SJSA1 (cell line): Measurements from ENCODE around the gene ACSF3. TPM values are rescaled to one million over a fixed set of nuclear protein-coding genes. Genes with fewer than 3 reads are reported as not detected.

Experiments used
- DNase-seq, 2 experiments: peaks; one replicate each; pipeline ENCODE4 v3.0.0-alpha.2; 2015 to 2020; ENCODE audit warnings: low spot score in 2 of 2, low read depth in 1 of 2
- H3K27ac ChIP-seq: fragments of 250-450 bp; sonication (Bioruptor Pico); 2 replicates; pipeline ENCODE4 v1.5.1; 2020; ENCODE audit warnings: mild to moderate bottlenecking, moderate library complexity
- H3K27me3 ChIP-seq: fragments of 250-450 bp; sonication (Bioruptor Pico); replicated peaks from 2 replicates; pipeline ENCODE4 v1.5.1; 2020; ENCODE audit warnings: mild to moderate bottlenecking, moderate library complexity
- H3K36me3 ChIP-seq: fragments of 250-450 bp; sonication (Bioruptor Pico); 2 replicates; pipeline ENCODE4 v1.5.1; 2020; ENCODE audit warnings: mild to moderate bottlenecking
- H3K4me1 ChIP-seq: fragments of 250-450 bp; sonication (Bioruptor Pico); replicated peaks from 2 replicates; pipeline ENCODE4 v1.6.1; 2021; ENCODE audit warnings: mild to moderate bottlenecking
- H3K4me3 ChIP-seq: fragments of 250-450 bp; sonication (Bioruptor Pico); 2 replicates; pipeline ENCODE4 v1.5.1; 2020; ENCODE audit warnings: mild to moderate bottlenecking
- H3K9me3 ChIP-seq: fragments of 250-450 bp; sonication (Bioruptor Pico); replicated peaks from 2 replicates; pipeline ENCODE4 v1.5.1; 2020; ENCODE audit warnings: mild to moderate bottlenecking
- total RNA-seq: library from RNA; depleted of rRNA; stranded (reverse); fragments of >200 nt; shearing (Covaris generic); gene quantifications from 2 replicates; pipeline ENCODE4 v1.2.3, GENCODE V29; 2014

ACSF3 gene
- total RNA-seq, 1 experiment from 2014 or later: 31.7 TPM

GRCh38 chr16:89154390-89155183 is 60.9 kb downstream of the ACSF3 start:
- no peak overlapping the region for H3K27ac ChIP-seq
- H3K4me1 ChIP-seq: 0 out of 2 replicates have a peak, but pooled peaks cover 4% of the 10 kb centered on the region
- DNase-seq: no peak

DNA sequence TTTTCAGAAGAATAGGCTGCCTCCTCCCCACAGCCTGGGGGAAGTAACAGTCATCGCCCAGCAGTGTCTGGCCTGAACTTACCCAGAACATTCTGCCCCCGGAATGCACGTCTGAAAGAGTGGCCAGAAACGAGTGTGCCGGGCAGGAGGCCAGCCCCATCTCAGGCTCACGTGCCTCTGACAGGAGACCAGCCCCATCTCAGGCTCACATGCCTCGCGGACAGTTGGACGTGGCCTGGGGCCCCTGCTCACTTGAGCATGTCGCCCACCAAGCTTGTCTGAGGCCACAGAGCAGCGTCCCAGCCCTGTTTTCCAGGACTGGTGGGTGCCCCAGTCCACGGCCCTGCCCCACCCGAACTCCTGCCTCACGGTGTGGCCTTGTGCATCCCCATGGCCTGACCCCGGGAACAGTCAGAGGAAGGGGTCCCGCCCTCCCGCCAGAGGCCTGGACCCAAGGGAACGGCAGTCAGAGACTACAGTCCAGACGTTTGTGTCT is 61.6 kb downstream of the ACSF3 start:
- no peak overlapping the region for H3K27ac ChIP-seq
- peaks cover 11% of the 10 kb centered on the region for H3K27me3 ChIP-seq
- H3K4me1 ChIP-seq: 0 out of 2 replicates have a peak, but pooled peaks cover 4% of the 10 kb centered on the region
- H3K36me3 ChIP-seq: peaks cover 4% of the 10 kb centered on the region; the same call in 1 of the 2 replicates
- no peaks in the 10 kb centered on the region; the same call in 1 of the 2 replicates for H3K9me3 ChIP-seq
- DNase-seq: no peak
- H3K4me3 ChIP-seq: no peak overlapping the region

More at GRCh38 chr16:89154390-89155183, 60.9 kb downstream of the ACSF3 start:
- Histone ChIP-seq H3K27me3 (peaks cover 11% of the 10 kb centered on the region), H3K4me3 (no peak overlapping the region), H3K9me3 (no peaks in the 10 kb centered on the region; the same call in 1 of the 2 replicates), H3K36me3 (peaks cover 4% of the 10 kb centered on the region; the same call in 1 of the 2 replicates)

DNA sequence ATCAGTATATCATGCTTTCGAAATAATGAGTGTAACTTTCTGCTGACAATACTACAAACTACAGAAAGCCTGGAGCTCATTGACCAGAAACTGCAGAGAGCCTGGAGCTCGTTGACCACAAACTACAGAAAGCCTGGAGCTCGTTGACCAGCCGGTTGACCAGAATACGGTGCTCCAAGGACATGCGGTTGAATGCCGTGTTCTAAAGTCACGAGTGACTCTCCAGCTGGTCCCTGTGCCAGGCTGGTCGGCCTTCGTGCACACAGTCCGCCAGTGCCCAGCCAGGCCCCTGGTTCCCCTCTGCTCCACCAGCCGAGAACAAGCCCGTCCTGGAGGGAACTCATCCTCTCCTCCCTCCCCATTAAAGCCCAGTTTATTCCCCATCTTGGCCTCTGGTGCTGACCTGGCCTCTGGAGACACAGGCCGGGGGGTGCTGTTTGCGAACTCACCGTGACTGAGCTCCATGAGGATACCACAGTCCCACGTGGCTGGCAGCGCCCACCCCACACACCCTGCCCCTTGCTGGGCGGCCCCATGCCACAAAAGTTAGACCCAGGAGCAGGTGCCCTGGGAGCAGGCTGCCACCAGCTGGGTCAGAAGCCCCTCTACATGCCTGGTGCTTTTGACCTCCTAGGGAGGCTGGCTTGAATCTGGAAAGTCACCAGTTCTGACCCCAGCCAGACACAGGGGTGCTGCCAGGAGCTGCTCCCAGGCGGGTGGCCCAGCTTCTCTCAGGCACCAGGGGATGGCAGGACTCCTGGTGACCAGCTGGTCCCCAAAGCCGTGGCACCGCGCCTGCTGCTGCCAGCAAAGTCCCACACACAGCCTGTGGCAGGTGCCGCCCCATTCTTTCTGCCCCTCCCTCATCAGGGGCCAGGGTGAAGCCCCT is 62.4 kb downstream of the ACSF3 start:
- DNase-seq: no peak
- Histone ChIP-seq H3K4me1 (0 out of 2 replicates have a peak, but pooled peaks cover 4% of the 10 kb centered on the region), H3K9me3 (no peaks in the 10 kb centered on the region; the same call in 1 of the 2 replicates), H3K36me3 (peaks cover 4% of the 10 kb centered on the region; the same call in 1 of the 2 replicates), H3K27me3 (peaks cover 11% of the 10 kb centered on the region), H3K4me3 (no peak overlapping the region), H3K27ac (no peak overlapping the region)

DNA sequence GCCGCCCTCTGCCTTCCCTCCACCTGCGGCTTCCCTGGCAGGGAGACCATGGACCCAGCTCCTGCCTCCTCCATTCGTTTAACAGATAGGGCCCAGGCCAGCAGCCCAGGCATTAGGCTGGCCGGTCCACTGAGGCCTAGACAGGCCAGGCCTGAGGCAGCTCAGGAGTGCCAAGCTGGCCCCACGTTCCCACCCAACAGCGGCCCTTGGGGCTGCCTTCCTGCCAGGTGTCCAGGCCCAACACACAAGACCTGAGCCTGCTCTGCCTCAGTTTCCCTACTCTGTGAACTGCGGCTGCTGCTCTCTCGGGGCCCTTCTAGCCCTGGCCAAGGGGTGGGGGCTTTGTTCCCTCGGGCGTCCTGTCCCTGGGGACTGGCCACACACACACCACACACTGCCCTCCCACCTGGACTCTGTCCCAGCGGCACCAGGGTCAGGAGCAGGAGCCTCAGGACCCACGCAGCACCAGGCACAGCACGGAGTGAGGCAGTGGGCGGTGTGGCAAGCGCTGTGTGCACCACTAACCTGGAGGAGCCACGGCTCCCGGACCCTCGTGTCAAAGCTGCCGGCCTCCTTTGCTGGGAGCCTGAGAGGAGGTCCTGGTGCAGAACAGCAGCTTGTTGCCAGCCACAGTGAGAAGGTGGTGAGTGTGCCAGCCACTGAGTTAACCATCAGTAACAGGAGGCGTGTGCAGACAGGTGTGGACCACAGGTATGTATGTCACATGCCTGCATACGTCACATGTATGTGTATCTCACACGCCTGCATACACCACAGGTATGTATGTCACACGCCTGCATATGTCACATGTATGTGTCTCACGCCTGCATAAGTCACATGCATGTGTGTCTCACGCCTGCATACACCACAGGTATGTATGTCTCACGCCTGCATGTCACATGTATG is 63.3 kb downstream of the ACSF3 start:
- no peak overlapping the region for H3K27ac ChIP-seq
- H3K4me3 ChIP-seq: no peak overlapping the region
- DNase-seq: no peak
- H3K27me3 ChIP-seq: peaks cover 11% of the 10 kb centered on the region
- H3K9me3 ChIP-seq: no peaks in the 10 kb centered on the region; the same call in 1 of the 2 replicates
- peaks cover 2% of the 10 kb centered on the region; the same call in 1 of the 2 replicates for H3K36me3 ChIP-seq
- H3K4me1 ChIP-seq: 0 out of 2 replicates have a peak, but pooled peaks cover 4% of the 10 kb centered on the region

GRCh38 chr16:89157778-89158177 is 64.1 kb downstream of the ACSF3 start:
- H3K36me3 ChIP-seq: no peaks in the 10 kb centered on the region
- H3K4me1 ChIP-seq: 0 out of 2 replicates have a peak, but pooled peaks cover 4% of the 10 kb centered on the region
- no peak overlapping the region for H3K4me3 ChIP-seq
- no peaks in the 10 kb centered on the region; the same call in 1 of the 2 replicates for H3K9me3 ChIP-seq
- peaks cover 11% of the 10 kb centered on the region for H3K27me3 ChIP-seq
- DNase-seq: no peak
- no peak overlapping the region for H3K27ac ChIP-seq

- Histone ChIP-seq H3K4me3 (no peak overlapping the region), H3K9me3 (no peaks in the 10 kb centered on the region; the same call in 1 of the 2 replicates), H3K4me1 (0 out of 2 replicates have a peak, but pooled peaks cover 4% of the 10 kb centered on the region), H3K27ac (no peak overlapping the region), H3K27me3 (peaks cover 16% of the 10 kb centered on the region), H3K36me3 (no peaks in the 10 kb centered on the region)
- DNase-seq: no peak
Measured at GRCh38 chr16:89159066-89159849, 65.6 kb downstream of the ACSF3 start.

- DNase-seq: no peak
- H3K4me3 ChIP-seq: no peak overlapping the region
- 0 out of 2 replicates have a peak, but pooled peaks cover 4% of the 10 kb centered on the region for H3K4me1 ChIP-seq
- no peak overlapping the region for H3K27ac ChIP-seq
- no peaks in the 10 kb centered on the region; the same call in 1 of the 2 replicates for H3K9me3 ChIP-seq
- H3K27me3 ChIP-seq: peaks cover 15% of the 10 kb centered on the region
- H3K36me3 ChIP-seq: no peaks in the 10 kb centered on the region
Measured at GRCh38 chr16:89159850-89160354, 66.2 kb downstream of the ACSF3 start.

GRCh38 chr16:89160977-89161701 is 67.5 kb downstream of the ACSF3 start:
- DNase-seq: no peak
- Histone ChIP-seq H3K4me1 (no peaks in the 10 kb centered on the region), H3K27ac (no peak overlapping the region), H3K4me3 (no peak overlapping the region), H3K36me3 (no peaks in the 10 kb centered on the region), H3K27me3 (peaks cover 5% of the 10 kb centered on the region; the same call in 1 of the 2 replicates), H3K9me3 (no peaks in the 10 kb centered on the region; the same call in 1 of the 2 replicates)

GRCh38 chr16:89161763-89162713 is 68.4 kb downstream of the ACSF3 start:
- no peaks in the 10 kb centered on the region; the same call in 1 of the 2 replicates for H3K9me3 ChIP-seq
- peaks cover under 1% of the 10 kb centered on the region for H3K4me1 ChIP-seq
- H3K27ac ChIP-seq: no peak overlapping the region
- no peak overlapping the region for H3K4me3 ChIP-seq
- H3K27me3 ChIP-seq: peaks cover 5% of the 10 kb centered on the region; the same call in 1 of the 2 replicates
- H3K36me3 ChIP-seq: no peaks in the 10 kb centered on the region
- no peak for DNase-seq

- H3K27me3 ChIP-seq: peaks cover 8% of the 10 kb centered on the region; the same call in 1 of the 2 replicates
- peaks cover 6% of the 10 kb centered on the region for H3K4me1 ChIP-seq
- no peak overlapping the region for H3K4me3 ChIP-seq
- H3K9me3 ChIP-seq: no peaks in the 10 kb centered on the region; the same call in 1 of the 2 replicates
- no peak overlapping the region for H3K27ac ChIP-seq
- H3K36me3 ChIP-seq: no peaks in the 10 kb centered on the region
- no peak for DNase-seq
Measured at GRCh38 chr16:89163297-89163696, 69.6 kb downstream of the ACSF3 start.
